Stimulated activated memory B cell treated with anti-CD40 and anti-IgM and Interleukin-4, amounts not matched to agents 10 μg/mL and 1 μg/mL and 100 μg/mL, for 72 hours (primary cell): ENCODE data around the gene CREB5.

Experiments
- ATAC-seq: fragments of 150-1000 bp; cut with Tn5 transposase; 2 replicates; pipeline ENCODE4 v1.10.0; 2021
- H3K27ac Mint-ChIP-seq: one replicate; pipeline ENCODE4 v1.8.0; 2022; ENCODE audit warnings: mild to moderate bottlenecking, mixed read lengths
- H3K27me3 Mint-ChIP-seq: one replicate; pipeline ENCODE4 v1.8.0; 2022; ENCODE audit warnings: mixed read lengths
- H3K36me3 Mint-ChIP-seq: one replicate; pipeline ENCODE4 v1.8.0; 2022; ENCODE audit warnings: mixed read lengths
- H3K4me1 Mint-ChIP-seq: one replicate; pipeline ENCODE4 v1.8.0; 2022; ENCODE audit warnings: mixed read lengths
- H3K4me3 Mint-ChIP-seq: one replicate; pipeline ENCODE4 v1.8.0; 2022; ENCODE audit warnings: mild to moderate bottlenecking, moderate library complexity, mixed read lengths
- H3K9me3 Mint-ChIP-seq: one replicate; pipeline ENCODE4 v1.8.0; 2022; ENCODE audit warnings: mixed read lengths

CREB5 gene

DNA sequence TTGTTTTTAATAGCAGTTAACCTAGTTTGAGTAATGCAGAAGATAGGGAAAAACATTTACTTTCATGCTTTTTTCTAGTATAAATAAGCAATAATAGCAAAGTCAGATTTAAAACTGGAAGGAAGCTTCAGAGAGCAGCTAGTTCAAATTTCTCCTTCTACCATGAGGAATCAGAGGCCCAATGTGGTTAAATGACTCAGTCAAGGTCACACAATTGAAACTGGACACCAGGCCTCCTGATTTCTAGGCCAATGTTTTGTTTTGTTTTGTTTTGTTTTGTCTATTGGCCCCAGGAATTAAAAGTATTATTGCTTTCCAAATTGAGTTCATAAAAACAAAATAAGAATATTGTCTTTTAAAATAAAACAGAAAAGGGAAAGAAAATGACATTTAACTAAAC is 423.5 kb downstream of the CREB5 start:
- no peak overlapping the region for H3K27ac Mint-ChIP-seq
- no peaks in the 10 kb centered on the region for H3K4me1 Mint-ChIP-seq
- ATAC-seq: no peak

DNA sequence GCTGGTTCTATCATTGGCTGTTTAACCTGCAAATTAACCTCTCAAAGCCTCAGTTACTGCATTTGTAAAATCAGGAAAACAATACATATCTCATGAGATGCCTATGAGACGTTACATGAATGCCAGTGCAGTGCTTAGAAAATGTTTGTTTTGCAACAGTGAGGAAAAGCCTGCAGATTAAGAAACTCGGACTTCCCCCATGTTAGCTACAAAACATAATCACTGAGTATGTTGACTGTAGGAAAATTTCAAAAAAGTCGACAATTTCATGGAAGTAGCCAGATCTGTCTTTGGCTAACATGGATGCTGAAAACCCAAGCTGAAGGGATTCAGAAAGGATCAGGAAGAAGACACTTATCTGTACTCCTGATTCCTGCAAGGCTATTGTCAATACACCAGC is 424.4 kb downstream of the CREB5 start:
- no peak for ATAC-seq
- no peak overlapping the region for H3K27ac Mint-ChIP-seq
- H3K4me3 Mint-ChIP-seq: no peak overlapping the region
- H3K27me3 Mint-ChIP-seq: no peaks in the 10 kb centered on the region
- no peaks in the 10 kb centered on the region for H3K9me3 Mint-ChIP-seq
- no peaks in the 10 kb centered on the region for H3K36me3 Mint-ChIP-seq
- no peaks in the 10 kb centered on the region for H3K4me1 Mint-ChIP-seq

More for the DNA sequence above, 423.5 kb downstream of the CREB5 start:
- Mint-ChIP-seq H3K4me3 (no peak overlapping the region), H3K27me3 (no peaks in the 10 kb centered on the region), H3K36me3 (no peaks in the 10 kb centered on the region), H3K9me3 (no peaks in the 10 kb centered on the region)

DNA sequence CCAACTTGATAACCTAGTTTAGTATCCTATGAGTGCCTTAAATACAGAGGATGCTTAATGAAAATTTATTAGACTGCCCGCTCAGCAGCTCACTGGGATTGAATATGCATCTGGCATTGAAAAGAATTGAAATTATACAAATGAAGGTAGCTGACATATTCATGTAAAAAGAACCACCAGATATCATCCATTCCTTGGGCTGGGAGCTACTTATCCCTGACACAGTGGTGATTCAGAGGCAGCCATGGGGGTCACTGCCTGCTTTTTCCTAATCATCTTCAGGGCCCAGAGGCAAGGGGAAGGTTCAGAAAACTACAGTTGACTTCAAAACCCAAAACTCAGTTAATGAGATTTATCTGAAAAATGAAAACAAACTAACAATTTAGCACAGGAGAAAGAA is 424.9 kb downstream of the CREB5 start:
- no peak overlapping the region for H3K4me3 Mint-ChIP-seq
- H3K9me3 Mint-ChIP-seq: no peaks in the 10 kb centered on the region
- H3K27ac Mint-ChIP-seq: no peak overlapping the region
- H3K36me3 Mint-ChIP-seq: no peaks in the 10 kb centered on the region
- peaks cover 4% of the 10 kb centered on the region for H3K27me3 Mint-ChIP-seq
- no peaks in the 10 kb centered on the region for H3K4me1 Mint-ChIP-seq
- ATAC-seq: no peak

DNA sequence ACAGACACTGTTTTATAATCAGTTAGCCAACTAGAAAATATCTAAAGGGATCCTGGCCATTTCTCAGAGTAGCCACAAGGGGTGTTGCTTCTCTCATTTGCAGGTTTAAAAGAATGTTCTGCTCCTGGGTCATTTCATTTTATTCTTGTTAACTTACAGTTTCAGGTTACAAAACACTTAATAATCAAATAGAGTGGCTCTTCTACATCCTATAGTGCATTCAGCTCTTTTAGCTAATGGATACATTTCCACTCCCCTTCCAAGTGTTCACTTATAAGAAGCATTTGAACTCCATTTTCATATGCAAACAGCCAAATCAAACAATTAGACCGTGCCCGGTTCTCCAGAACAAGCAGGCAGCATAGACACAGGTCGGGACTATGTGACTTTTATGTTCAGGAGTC is 428.3 kb downstream of the CREB5 start:
- H3K27ac Mint-ChIP-seq: no peak overlapping the region
- H3K4me3 Mint-ChIP-seq: no peak overlapping the region
- no peaks in the 10 kb centered on the region for H3K36me3 Mint-ChIP-seq
- H3K4me1 Mint-ChIP-seq: no peaks in the 10 kb centered on the region
- no peaks in the 10 kb centered on the region for H3K9me3 Mint-ChIP-seq
- peaks cover 18% of the 10 kb centered on the region for H3K27me3 Mint-ChIP-seq
- no peak for ATAC-seq

DNA sequence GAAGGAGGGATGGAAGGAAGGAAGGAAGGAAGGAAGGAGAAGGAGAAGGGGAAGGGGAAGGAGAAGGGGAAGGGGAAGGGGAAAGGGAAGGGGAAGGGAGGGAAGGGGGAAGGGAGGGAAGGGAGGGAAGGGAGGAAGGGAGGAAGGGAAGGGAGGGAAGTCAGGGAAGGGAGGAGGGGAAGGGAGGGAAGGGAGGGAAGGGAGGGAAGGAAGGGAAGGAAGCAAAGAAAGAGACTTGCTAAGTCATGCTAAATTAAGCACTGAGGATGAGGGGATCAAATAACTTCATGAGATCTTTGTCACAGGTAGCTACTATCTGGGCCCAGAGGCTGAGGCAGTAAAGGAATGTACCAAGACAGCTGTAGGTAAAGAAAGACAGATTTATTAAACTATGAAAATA is 429.4 kb downstream of the CREB5 start:
- no peaks in the 10 kb centered on the region for H3K9me3 Mint-ChIP-seq
- ATAC-seq: no peak
- no peaks in the 10 kb centered on the region for H3K4me1 Mint-ChIP-seq
- peaks cover 18% of the 10 kb centered on the region for H3K27me3 Mint-ChIP-seq
- H3K36me3 Mint-ChIP-seq: no peaks in the 10 kb centered on the region
- no peak overlapping the region for H3K27ac Mint-ChIP-seq
- no peak overlapping the region for H3K4me3 Mint-ChIP-seq

DNA sequence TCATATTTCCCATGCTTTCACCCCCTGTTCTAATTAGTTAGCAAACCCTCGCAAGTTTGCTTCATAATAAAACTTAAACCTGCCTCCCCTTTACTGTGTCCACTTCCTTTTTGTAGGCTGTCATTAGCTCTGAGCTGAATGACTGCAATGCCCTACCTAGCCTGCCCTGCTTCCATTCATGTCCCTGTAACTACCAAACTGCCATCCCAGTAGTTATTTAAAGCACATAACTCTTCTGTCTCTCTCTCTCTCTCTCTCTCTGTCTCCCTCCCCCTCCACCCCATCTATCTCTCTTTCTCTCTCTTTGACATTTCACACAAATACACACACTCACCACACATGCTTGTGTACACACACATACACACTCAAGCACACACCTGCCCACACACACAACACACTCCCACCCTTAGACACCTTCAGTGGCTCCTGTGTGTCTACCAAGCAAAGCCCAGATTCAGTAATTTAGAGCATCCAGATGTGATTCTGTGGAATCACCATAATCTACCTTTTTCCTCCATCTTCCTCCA is 430.5 kb downstream of the CREB5 start:
- H3K9me3 Mint-ChIP-seq: no peaks in the 10 kb centered on the region
- H3K36me3 Mint-ChIP-seq: no peaks in the 10 kb centered on the region
- H3K4me1 Mint-ChIP-seq: no peaks in the 10 kb centered on the region
- no peak for ATAC-seq
- no peak overlapping the region for H3K27ac Mint-ChIP-seq
- peaks cover 18% of the 10 kb centered on the region for H3K27me3 Mint-ChIP-seq
- no peak overlapping the region for H3K4me3 Mint-ChIP-seq

DNA sequence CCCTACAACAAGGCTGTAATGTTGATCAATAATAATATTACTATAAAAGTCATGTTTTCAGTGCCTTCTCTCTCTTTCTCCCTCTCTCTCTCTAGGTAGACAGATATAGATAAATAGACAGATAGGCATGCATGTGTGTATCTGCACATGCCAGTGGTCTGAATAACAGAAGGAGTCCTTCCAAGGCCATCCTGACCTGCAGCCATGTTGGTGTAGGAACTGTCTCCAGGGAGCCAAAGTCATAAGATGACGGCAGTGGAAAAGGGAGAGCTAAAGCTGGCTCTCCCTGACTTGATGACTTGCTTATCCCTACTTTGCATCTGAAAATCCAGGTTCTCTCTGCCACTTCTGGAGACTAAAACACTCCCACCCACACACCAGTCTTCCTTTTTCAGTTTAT is 432.8 kb downstream of the CREB5 start:
- no peaks in the 10 kb centered on the region for H3K36me3 Mint-ChIP-seq
- peaks cover 18% of the 10 kb centered on the region for H3K27me3 Mint-ChIP-seq
- ATAC-seq: no peak
- H3K9me3 Mint-ChIP-seq: no peaks in the 10 kb centered on the region
- no peaks in the 10 kb centered on the region for H3K4me1 Mint-ChIP-seq
- H3K4me3 Mint-ChIP-seq: no peak overlapping the region
- no peak overlapping the region for H3K27ac Mint-ChIP-seq

DNA sequence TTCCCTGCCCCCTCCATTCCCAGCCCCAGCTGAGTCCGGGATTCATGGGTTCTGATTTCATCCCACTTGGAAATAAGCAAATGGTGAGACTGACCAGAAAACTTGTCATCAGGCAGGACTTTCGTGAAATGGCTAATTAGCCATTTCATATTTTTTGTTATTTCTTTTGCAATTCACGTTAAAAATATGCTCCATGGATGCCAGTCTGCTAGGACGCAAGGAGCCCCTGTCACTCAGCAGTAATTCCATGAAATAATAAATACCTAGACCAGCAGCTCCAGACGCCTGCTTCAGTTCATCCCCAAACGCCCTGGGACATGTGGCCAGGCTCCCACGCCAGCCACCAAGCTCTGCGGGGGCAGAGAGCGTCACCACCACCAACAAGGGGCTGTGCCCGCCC is 434.9 kb downstream of the CREB5 start:
- no peak overlapping the region for H3K27ac Mint-ChIP-seq
- H3K9me3 Mint-ChIP-seq: no peaks in the 10 kb centered on the region
- no peaks in the 10 kb centered on the region for H3K4me1 Mint-ChIP-seq
- no peak overlapping the region for H3K4me3 Mint-ChIP-seq
- no peak for ATAC-seq
- H3K27me3 Mint-ChIP-seq: peaks cover 15% of the 10 kb centered on the region
- no peaks in the 10 kb centered on the region for H3K36me3 Mint-ChIP-seq

DNA sequence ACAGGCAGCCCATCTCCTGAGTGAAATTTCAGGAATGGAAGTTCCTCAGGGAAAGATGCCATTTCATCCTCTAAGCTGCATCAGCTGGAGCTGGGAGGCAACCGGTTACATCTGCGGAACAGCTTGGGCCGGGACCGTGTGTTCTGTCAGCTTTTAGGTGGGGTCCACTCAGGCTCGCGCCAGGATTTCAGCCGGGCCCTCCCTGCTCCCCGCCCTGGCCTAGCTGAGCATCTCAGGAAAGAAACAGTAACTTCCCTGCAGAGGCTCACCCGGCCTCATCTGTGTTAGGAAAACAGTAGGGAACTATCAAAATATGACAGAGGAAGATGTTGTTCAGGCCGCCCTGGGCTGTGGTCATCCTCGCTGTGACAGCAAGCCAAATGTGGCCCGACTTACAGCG is 435.4 kb downstream of the CREB5 start:
- Mint-ChIP-seq H3K9me3 (no peaks in the 10 kb centered on the region), H3K36me3 (no peaks in the 10 kb centered on the region), H3K27ac (no peak overlapping the region), H3K27me3 (peaks cover 10% of the 10 kb centered on the region), H3K4me3 (no peak overlapping the region), H3K4me1 (no peaks in the 10 kb centered on the region)
- ATAC-seq: peak; percentile 47

DNA sequence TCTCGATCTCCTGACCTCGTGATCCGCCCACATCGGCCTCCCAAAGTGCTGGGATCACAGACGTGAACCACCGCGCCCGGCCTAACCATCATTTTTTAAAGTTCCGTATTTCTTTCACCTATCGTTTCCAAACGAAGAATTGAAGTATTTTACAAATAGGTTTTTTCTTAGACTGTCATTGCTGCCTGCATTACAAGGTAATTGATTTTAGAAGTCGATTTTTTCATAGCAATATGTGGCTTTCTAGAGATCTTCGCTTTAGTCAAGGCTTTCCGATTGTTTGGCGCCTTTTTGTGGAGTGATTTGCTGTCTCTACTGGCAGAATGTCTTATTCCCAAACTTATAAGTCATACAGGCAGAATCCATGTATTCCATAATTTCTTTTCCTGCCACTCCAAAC is 436.6 kb downstream of the CREB5 start:
- Mint-ChIP-seq H3K27ac (no peak overlapping the region), H3K4me3 (no peak overlapping the region), H3K36me3 (no peaks in the 10 kb centered on the region), H3K9me3 (no peaks in the 10 kb centered on the region), H3K27me3 (peaks cover 11% of the 10 kb centered on the region), H3K4me1 (peaks cover 10% of the 10 kb centered on the region)
- no peak for ATAC-seq

DNA sequence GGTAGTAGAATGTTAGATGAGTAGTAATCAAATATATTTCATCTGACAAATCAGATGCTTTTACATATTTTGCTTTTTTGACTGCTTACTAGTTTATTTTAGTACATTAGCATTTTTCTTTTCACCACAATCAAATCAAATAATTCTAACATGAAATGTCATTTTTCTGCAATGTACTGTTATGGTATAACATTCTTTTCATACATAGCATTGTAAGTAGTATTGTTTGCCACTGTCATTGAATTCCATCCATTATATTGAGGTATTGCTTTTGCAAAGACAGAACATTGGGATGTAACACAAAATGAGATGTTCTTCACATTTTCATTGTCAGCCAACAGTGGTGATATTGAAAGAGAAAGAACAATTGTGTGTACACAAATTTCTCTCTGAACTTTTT is 438.4 kb downstream of the CREB5 start:
- Mint-ChIP-seq H3K4me3 (no peak overlapping the region), H3K9me3 (no peaks in the 10 kb centered on the region), H3K27me3 (peaks cover 12% of the 10 kb centered on the region), H3K4me1 (peaks cover 16% of the 10 kb centered on the region), H3K36me3 (no peaks in the 10 kb centered on the region), H3K27ac (no peak overlapping the region)
- no peak for ATAC-seq

DNA sequence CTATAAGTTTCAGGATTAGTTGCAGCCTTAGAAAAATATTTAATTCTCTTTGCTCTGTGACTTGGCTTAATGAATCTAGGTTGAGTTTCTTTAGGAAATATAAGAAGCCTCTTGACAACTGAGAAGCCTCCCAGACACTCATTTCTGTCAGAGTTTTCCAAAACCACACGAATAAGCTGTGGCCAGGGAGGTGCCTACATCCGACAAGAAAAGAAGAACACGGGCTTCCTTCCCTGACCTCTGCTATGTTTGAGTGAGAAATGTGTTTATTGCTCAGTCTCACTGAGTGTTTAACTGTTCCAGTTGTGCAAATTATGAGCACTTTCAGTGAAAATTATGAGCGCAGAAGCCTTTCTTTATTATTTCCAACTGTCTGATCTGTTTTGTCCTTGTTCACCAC is 440.8 kb downstream of the CREB5 start:
- Mint-ChIP-seq H3K4me3 (peak overlapping the region; percentile 89), H3K4me1 (peaks cover 16% of the 10 kb centered on the region), H3K36me3 (no peaks in the 10 kb centered on the region), H3K27ac (peak overlapping the region; percentile 80), H3K9me3 (no peaks in the 10 kb centered on the region), H3K27me3 (peaks cover 23% of the 10 kb centered on the region)
- no peak for ATAC-seq

DNA sequence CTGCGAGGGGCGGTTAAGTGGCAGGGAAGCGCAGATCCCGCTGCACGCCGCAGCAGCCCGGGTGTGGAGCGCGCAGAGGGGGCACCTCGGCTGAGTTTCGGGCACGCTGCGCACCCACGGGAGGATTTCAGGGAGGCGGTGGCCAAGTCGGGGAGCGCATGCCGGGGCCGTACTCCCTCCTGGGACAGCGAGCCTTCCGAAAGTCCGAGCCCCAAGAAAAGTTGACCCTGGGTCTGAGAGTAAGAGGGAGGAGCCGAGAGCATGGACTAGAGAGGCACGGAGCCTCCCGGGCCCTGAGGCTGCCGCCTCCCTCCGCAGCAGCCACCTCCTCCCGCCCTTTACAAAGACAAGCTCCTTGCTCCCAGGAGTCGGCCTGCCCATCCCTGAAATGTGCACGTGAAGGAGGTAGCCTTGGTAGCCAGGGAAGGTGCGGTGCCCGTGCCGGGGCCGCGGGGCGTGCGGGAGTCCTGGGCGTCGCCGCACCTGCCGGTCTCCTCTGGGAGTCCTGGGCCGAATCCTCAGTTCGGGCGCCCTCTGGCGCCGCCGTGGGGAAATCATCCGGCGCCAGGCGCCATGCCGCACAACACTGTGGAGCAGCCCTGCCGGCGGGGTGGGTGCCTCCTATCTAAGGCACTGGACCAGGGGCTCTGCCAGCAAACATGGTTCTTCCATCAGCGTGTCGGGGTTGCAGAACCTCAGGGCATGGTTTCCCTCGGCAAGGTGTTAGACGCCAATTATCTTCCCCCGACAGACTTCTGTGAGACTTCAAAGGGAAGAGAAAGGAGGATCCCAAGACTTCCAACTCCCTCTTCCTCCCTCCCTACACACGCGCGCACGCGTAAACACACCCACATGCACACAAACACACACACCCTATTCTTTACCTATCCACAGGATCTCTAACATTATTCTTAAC is 441.8 kb downstream of the CREB5 start:
- Mint-ChIP-seq H3K9me3 (no peaks in the 10 kb centered on the region), H3K36me3 (no peaks in the 10 kb centered on the region), H3K27me3 (peaks cover 28% of the 10 kb centered on the region), H3K4me1 (peaks cover 16% of the 10 kb centered on the region), H3K27ac (peak overlapping the region; percentile 80), H3K4me3 (peak overlapping the region; percentile 89)
- ATAC-seq: peak; percentile 98

DNA sequence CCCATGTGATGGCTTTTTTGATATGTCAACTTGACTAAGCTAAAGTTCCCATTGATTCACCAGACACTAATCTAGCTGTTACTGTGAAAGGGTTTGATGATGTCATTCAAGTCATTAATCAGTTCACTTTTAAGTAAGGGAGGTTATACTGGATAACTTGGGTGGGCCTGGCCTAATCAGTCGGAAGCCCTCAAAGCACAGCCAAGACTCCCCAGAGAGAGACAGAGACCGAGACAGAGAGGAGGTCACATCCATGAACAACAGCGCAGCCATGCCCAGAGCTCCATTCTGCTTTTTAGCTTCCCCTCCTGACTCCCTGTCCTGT is 442.4 kb downstream of the CREB5 start:
- Mint-ChIP-seq H3K9me3 (no peaks in the 10 kb centered on the region), H3K27ac (no peak overlapping the region), H3K27me3 (peaks cover 34% of the 10 kb centered on the region), H3K4me3 (peak overlapping the region; percentile 89), H3K36me3 (no peaks in the 10 kb centered on the region), H3K4me1 (peaks cover 16% of the 10 kb centered on the region)
- no peak for ATAC-seq

DNA sequence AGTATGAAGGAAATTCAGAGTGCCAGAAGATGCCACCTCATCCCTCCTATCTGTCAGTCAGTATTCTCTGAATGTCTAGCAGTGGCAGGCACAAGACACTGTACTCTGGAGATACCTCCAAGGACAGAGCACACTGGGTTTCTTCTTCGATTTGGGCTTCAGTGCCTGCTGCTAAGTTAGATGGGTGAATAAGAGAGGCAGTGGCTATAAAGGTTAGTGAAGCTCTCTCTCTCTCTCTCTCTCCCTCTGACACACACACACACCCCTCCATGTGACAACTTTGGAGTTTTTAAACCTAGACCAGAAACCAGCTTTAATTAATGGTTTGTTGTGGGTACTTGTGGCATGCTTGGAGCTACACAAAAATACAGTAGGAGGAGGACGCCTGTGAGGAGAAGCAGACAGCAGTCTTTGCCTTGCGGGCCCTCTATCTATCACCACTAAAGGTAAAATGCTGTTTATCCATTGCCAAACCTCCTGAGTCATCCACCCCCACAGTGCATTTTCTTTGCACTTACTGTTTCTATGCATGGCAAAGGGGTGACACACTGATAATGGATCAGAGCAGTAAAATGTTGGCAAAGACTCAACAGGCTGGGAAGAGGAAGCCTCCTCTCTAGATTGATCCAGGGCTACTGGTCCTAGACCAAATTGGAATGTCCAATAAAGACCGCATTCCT is 443.4 kb downstream of the CREB5 start:
- Mint-ChIP-seq H3K27me3 (peaks cover 39% of the 10 kb centered on the region), H3K9me3 (no peaks in the 10 kb centered on the region), H3K4me1 (peaks cover 16% of the 10 kb centered on the region), H3K4me3 (no peak overlapping the region), H3K36me3 (no peaks in the 10 kb centered on the region), H3K27ac (no peak overlapping the region)
- no peak for ATAC-seq

DNA sequence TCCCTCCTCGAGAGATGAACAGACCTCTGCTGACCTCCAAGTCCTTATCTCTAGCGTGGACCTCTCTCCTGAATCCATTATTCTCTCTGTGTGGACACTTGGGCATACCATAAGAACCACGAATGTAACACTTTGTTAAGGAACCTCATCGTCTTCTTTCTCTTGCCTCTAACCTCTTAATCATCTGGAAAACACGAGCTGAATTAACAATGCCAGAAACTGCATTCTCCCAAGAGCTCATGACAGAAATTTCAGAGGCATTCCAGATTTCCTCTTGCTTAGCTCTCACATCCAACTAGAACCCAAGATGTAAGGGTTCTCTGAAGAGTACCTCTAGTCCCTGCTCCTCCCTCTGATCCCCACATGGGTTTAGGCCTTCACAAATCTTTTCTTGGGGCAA is 444.3 kb downstream of the CREB5 start:
- no peaks in the 10 kb centered on the region for H3K36me3 Mint-ChIP-seq
- no peak for ATAC-seq
- no peak overlapping the region for H3K27ac Mint-ChIP-seq
- H3K4me1 Mint-ChIP-seq: peaks cover 16% of the 10 kb centered on the region
- no peaks in the 10 kb centered on the region for H3K9me3 Mint-ChIP-seq
- H3K4me3 Mint-ChIP-seq: no peak overlapping the region
- H3K27me3 Mint-ChIP-seq: peaks cover 40% of the 10 kb centered on the region
